ENCODE data around the gene CD226.

The CD226 gene

DNA sequence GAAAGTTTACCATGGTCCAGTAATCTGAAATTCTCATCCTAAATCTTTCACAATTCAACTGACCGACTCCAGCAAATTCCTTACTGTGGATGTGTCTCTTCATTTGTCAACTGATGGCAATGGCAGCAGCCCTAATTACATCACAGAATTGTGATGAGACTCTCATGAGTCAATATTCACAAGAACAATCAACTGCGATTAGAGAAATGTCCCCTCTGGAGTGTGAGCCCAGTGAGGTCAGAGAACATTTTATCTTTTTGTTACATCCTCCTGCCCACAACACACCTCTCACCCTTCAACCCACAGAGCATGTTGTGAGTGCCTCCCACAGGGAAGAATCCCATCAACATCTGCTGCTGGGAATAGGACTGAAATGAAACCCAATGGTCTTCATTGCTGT is 73.6 kb downstream of the CD226 start:
- H3K27ac ChIP-seq (ENCODE audit: low read depth, low read length), result no peak overlapping the region

DNA sequence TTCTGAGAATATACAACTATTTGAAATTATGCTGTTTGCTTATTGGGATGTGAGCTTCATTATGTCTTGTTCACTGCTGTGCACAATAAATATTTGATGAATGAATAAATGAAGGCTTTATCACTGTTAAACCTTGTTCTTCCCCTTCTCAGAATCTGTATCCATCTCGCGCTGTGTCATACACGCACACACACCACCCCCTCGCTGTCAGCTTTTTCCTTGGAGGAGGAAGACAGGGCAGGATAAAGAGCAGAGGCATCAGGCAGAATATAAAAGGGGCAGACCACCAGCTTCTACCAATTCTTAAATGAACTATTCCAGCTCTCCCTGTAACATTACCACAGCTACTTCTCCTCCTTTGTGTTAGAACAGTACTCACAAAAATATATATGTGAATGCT is 75.0 kb downstream of the CD226 start:
- TF ChIP-seq, protein P1, sequence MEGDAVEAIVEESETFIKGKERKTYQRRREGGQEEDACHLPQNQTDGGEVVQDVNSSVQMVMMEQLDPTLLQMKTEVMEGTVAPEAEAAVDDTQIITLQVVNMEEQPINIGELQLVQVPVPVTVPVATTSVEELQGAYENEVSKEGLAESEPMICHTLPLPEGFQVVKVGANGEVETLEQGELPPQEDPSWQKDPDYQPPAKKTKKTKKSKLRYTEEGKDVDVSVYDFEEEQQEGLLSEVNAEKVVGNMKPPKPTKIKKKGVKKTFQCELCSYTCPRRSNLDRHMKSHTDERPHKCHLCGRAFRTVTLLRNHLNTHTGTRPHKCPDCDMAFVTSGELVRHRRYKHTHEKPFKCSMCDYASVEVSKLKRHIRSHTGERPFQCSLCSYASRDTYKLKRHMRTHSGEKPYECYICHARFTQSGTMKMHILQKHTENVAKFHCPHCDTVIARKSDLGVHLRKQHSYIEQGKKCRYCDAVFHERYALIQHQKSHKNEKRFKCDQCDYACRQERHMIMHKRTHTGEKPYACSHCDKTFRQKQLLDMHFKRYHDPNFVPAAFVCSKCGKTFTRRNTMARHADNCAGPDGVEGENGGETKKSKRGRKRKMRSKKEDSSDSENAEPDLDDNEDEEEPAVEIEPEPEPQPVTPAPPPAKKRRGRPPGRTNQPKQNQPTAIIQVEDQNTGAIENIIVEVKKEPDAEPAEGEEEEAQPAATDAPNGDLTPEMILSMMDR (IDR thresholded peaks at IDR 0.05; ENCODE audit: insufficient read depth, low read length, poor library complexity, severe bottlenecking), result no peak
- no peaks in the 10 kb centered on the region for H3K27me3 ChIP-seq (ENCODE audit: low read length)
- no peaks in the 10 kb centered on the region for H4K20me1 ChIP-seq (ENCODE audit: low read depth, low read length)
- no peak overlapping the region for H3K4me2 ChIP-seq (ENCODE audit: low read depth, low read length, poor library complexity, severe bottlenecking)
- H3K79me2 ChIP-seq (ENCODE audit: insufficient read depth, low read length), result no peaks in the 10 kb centered on the region
- H3K27ac ChIP-seq (ENCODE audit: low read depth, low read length), result no peak overlapping the region
- H3K9me2 ChIP-seq (replicated peaks; ENCODE audit: insufficient read depth, low read length), result no peaks in the 10 kb centered on the region
- H3K9me3 ChIP-seq (ENCODE audit: insufficient read depth, low read length), result no peaks in the 10 kb centered on the region
- no peak overlapping the region for H3K4me3 ChIP-seq (ENCODE audit: insufficient read depth, low read length, poor library complexity, severe bottlenecking)
- no peak overlapping the region for H3K9ac ChIP-seq (ENCODE audit: low read length)
- H3F3A ChIP-seq (ENCODE audit: insufficient read depth), result no peaks in the 10 kb centered on the region
- no peak overlapping the region for H2AFZ ChIP-seq (ENCODE audit: low read depth, low read length, severe bottlenecking)
- H3K36me3 ChIP-seq (ENCODE audit: low read length), result no peaks in the 10 kb centered on the region

More for the DNA sequence above, 73.6 kb downstream of the CD226 start:
- no peak overlapping the region for H2AFZ ChIP-seq (ENCODE audit: low read depth, low read length, severe bottlenecking)
- H3K9me3 ChIP-seq (ENCODE audit: insufficient read depth, low read length), result no peaks in the 10 kb centered on the region
- no peaks in the 10 kb centered on the region for H3K9me2 ChIP-seq (replicated peaks; ENCODE audit: insufficient read depth, low read length)
- H3K79me2 ChIP-seq (ENCODE audit: insufficient read depth, low read length), result no peaks in the 10 kb centered on the region
- no peak overlapping the region for H3K4me3 ChIP-seq (ENCODE audit: insufficient read depth, low read length, poor library complexity, severe bottlenecking)
- no peaks in the 10 kb centered on the region for H3F3A ChIP-seq (ENCODE audit: insufficient read depth)
- no peaks in the 10 kb centered on the region for H3K36me3 ChIP-seq (ENCODE audit: low read length)
- H4K20me1 ChIP-seq (ENCODE audit: low read depth, low read length), result no peaks in the 10 kb centered on the region
- no peak overlapping the region for H3K4me2 ChIP-seq (ENCODE audit: low read depth, low read length, poor library complexity, severe bottlenecking)
- no peak for TF ChIP-seq EZH2phosphoT487 (conservative IDR thresholded peaks at IDR 0.05; ENCODE audit: low read length)
- TF ChIP-seq, protein P1 (IDR thresholded peaks at IDR 0.05; ENCODE audit: insufficient read depth, low read length, poor library complexity, severe bottlenecking), result no peak
- no peaks in the 10 kb centered on the region for H3K27me3 ChIP-seq (ENCODE audit: low read length)
- no peak overlapping the region for H3K9ac ChIP-seq (ENCODE audit: low read length)

DNA sequence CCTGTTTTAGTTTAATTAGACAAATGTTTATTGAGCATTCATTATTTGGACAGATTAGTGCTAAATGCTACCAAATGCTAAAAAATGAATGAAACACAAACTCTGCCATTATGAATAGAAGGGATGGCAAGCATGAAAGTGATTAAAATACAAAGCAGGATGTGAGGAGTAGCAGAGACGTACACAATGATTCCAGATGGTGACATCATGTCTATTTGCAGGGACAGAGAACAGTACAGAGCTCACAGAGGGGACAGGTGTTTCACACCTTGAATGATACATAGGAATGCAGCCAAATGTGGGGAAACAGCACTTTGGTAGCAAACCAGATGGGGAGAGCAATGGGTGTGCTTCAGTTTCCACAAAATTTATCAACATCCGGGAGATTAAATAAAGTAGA is 76.3 kb downstream of the CD226 start:
- Histone ChIP-seq H2AFZ (ENCODE audit: low read depth, low read length, severe bottlenecking) (no peak overlapping the region), H3K27me3 (ENCODE audit: low read length) (no peaks in the 10 kb centered on the region), H3K9me2 (replicated peaks; ENCODE audit: insufficient read depth, low read length) (no peaks in the 10 kb centered on the region), H3K9ac (ENCODE audit: low read length) (no peak overlapping the region), H3K4me3 (ENCODE audit: insufficient read depth, low read length, poor library complexity, severe bottlenecking) (no peak overlapping the region), H3K27ac (ENCODE audit: low read depth, low read length) (no peak overlapping the region), H3K4me2 (ENCODE audit: low read depth, low read length, poor library complexity, severe bottlenecking) (no peak overlapping the region), H3K79me2 (ENCODE audit: insufficient read depth, low read length) (no peaks in the 10 kb centered on the region), H4K20me1 (ENCODE audit: low read depth, low read length) (no peaks in the 10 kb centered on the region), H3K36me3 (ENCODE audit: low read length) (no peaks in the 10 kb centered on the region), H3K9me3 (ENCODE audit: insufficient read depth, low read length) (no peaks in the 10 kb centered on the region), H3F3A (ENCODE audit: insufficient read depth) (no peaks in the 10 kb centered on the region)
- TF ChIP-seq, protein P1 (IDR thresholded peaks at IDR 0.05; ENCODE audit: insufficient read depth, low read length, poor library complexity, severe bottlenecking), result no peak
- TF ChIP-seq EZH2phosphoT487 (conservative IDR thresholded peaks at IDR 0.05; ENCODE audit: low read length), result no peak

DNA sequence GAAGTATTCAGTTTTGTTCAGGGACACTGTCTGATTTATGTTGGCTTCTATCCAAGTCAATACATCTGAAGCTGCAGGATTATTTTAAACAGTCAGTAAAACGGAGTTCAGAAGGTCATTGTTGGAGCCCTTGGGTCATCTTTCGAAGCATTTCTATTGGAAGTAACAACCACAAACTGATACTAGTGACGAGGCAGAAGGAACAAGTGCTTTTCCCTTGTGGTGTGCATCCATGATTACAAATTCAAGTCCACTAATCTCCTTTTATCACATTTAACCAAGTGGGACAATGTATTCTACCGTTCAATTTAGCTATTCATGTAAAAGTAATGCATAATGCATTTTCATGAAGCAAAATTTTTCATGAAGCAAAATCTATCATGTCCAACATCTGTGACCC is 76.9 kb downstream of the CD226 start:
- Histone ChIP-seq H3K9me2 (replicated peaks; ENCODE audit: insufficient read depth, low read length) (no peaks in the 10 kb centered on the region), H3K79me2 (ENCODE audit: insufficient read depth, low read length) (no peaks in the 10 kb centered on the region), H3K27ac (ENCODE audit: low read depth, low read length) (no peak overlapping the region), H3K4me2 (ENCODE audit: low read depth, low read length, poor library complexity, severe bottlenecking) (no peak overlapping the region), H3K27me3 (ENCODE audit: low read length) (no peaks in the 10 kb centered on the region), H3K36me3 (ENCODE audit: low read length) (no peaks in the 10 kb centered on the region), H4K20me1 (ENCODE audit: low read depth, low read length) (no peaks in the 10 kb centered on the region), H3K9me3 (ENCODE audit: insufficient read depth, low read length) (no peaks in the 10 kb centered on the region), H3F3A (ENCODE audit: insufficient read depth) (no peaks in the 10 kb centered on the region), H3K9ac (ENCODE audit: low read length) (no peak overlapping the region), H2AFZ (ENCODE audit: low read depth, low read length, severe bottlenecking) (no peak overlapping the region), H3K4me3 (ENCODE audit: insufficient read depth, low read length, poor library complexity, severe bottlenecking) (no peak overlapping the region)
- TF ChIP-seq, protein P1 (IDR thresholded peaks at IDR 0.05; ENCODE audit: insufficient read depth, low read length, poor library complexity, severe bottlenecking), result no peak
- no peak for TF ChIP-seq EZH2phosphoT487 (conservative IDR thresholded peaks at IDR 0.05; ENCODE audit: low read length)

All from SU-DHL-6 (cell line).